Naive thymus-derived CD8-positive, alpha-beta T cell (primary cell): ENCODE data around the gene XRCC5. TPM values are rescaled to one million over a fixed set of nuclear protein-coding genes. Genes with fewer than 3 reads are reported as not detected.

Experiments used
- ATAC-seq, 2 donors: fragments of 150-1000 bp; cut with Tn5 transposase in 1 of 2; sonication (Bioruptor Pico), chemical (Tn5 transposase) in 1 of 2; 1 replicate in 1 of 2; 2 replicates in 1 of 2; pipeline ENCODE4 v1.10.0; 2021; ENCODE audit warnings: mild to moderate bottlenecking in 2 of 2, moderate library complexity in 2 of 2
- POLR2A ChIA-PET: fragments of 350-600 bp; sonication (Branson Sonifier 250); formaldehyde crosslinking; loops from one replicate; lab custom pipeline; 2021; ENCODE audit warnings: antibody characterized with exemption; lab: Charles Lee
- DNase-seq, 10 donors: peaks; one replicate each; pipeline versions ENCODE4 v3.0.0 to v3.0.0-alpha.2; 2020 to 2022
- H3K27ac Mint-ChIP-seq, 10 donors: one replicate each; pipeline ENCODE4 v1.8.0; 2020 to 2022; ENCODE audit warnings: mild to moderate bottlenecking in 10 of 10, mixed read lengths in 10 of 10, moderate library complexity in 4 of 10, inconsistent platforms in 1 of 10
- H3K27me3 Mint-ChIP-seq, 5 donors: one replicate each; pipeline ENCODE4 v1.8.0; 2021 to 2022; ENCODE audit warnings: mixed read lengths in 5 of 5
- H3K36me3 Mint-ChIP-seq, 3 donors: one replicate each; pipeline ENCODE4 v1.8.0; 2020 to 2022; ENCODE audit warnings: mixed read lengths in 3 of 3, mild to moderate bottlenecking in 2 of 3, inconsistent platforms in 1 of 3
- H3K4me1 Mint-ChIP-seq, 4 donors: one replicate each; pipeline ENCODE4 v1.8.0; 2021 to 2022; ENCODE audit warnings: mixed read lengths in 4 of 4
- H3K4me3 Mint-ChIP-seq, 10 donors: one replicate each; pipeline ENCODE4 v1.8.0; 2020 to 2022; ENCODE audit warnings: mild to moderate bottlenecking in 10 of 10, mixed read lengths in 10 of 10, moderate library complexity in 6 of 10, inconsistent platforms in 1 of 10
- H3K9me3 Mint-ChIP-seq, 9 donors: one replicate each; pipeline ENCODE4 v1.8.0; 2020 to 2022; ENCODE audit warnings: mixed read lengths in 9 of 9, mild to moderate bottlenecking in 3 of 9, inconsistent platforms in 1 of 9, moderate library complexity in 1 of 9
- polyA plus RNA-seq, 3 donors: library from polyadenylated mRNA; unstranded; fragments of 300-500 nt; fragmentation: Illumina TruSeq; gene quantifications; one replicate each; pipeline ENCODE4 v1.2.3, GENCODE V29; 2021
- total RNA-seq, 8 experiments: library from RNA in 2 of 8; stranded (reverse) in 2 of 8; gene quantifications; one replicate each; pipeline ENCODE4 v1.2.3 and lab custom pipeline; 2021 to 2026

XRCC5 gene
- total and polyA plus RNA-seq, 5 experiments from 2014 or later: 231 to 364 (median 311) TPM

DNA sequence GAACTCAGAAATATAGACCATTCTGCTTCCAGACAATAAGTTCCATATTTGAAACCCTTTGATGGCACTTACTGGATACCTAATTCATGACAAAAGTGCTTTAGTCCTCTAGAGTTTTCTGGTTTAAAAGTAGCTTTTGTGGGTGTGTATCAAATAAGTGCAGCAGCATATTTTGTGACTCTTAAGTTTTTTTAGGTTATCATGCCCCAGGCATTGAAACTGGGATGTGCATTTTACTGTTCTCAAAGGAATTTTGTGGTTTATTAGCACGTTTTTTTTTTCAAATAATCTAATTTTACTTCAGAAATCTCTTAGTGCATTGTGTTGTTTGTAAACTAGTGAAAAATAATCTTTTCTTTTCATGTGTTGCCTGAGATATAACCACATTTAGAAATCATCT lies 1.5 kb downstream of the XRCC5 start:
- no peak for DNase-seq
- H3K36me3 Mint-ChIP-seq: peaks cover 4 to 52% (median 9%) of the 10 kb centered on the region in 3 donors
- peaks cover 0 to 5% (median 0%) of the 10 kb centered on the region in 5 donors for H3K27me3 Mint-ChIP-seq
- peak overlapping the region; percentile 98 to 100 (median 100) for H3K4me3 Mint-ChIP-seq
- no peaks in the 10 kb centered on the region for H3K9me3 Mint-ChIP-seq
- POLR2A ChIA-PET: interaction anchor here (3.8 to 4.5 kb wide), 2 partner anchors 27 to 52 kb away, joined by 24 to 96 read pairs; partner anchors contain the start of genes PECR and TMEM169
- peak overlapping the region; percentile 100 for H3K27ac Mint-ChIP-seq
- ATAC-seq: no peak
- peaks cover 30 to 73% (median 66%) of the 10 kb centered on the region in 4 donors for H3K4me1 Mint-ChIP-seq

DNA sequence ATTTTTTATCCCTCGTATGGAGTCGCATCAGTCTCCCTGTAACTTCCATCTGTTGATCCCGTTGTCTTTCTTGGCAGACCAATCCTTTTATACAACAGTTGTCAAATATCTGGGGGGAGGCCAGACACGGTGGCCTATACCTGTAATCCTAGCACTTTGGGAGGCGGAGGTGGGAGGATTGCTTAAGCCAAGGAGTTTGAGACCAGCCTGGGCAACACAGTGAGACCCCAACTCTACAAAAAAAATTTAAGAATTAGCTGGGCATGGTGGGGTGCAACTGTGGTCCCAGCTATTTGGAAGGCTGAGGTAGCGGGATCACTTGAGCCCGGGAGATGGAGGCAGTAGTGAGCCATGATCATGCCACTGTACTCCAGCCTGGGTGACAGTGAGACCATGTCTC lies 2.0 kb downstream of the XRCC5 start:
- Mint-ChIP-seq H3K27me3 (peaks cover 0 to 5% (median 0%) of the 10 kb centered on the region in 5 donors), H3K36me3 (peaks cover 4 to 57% (median 9%) of the 10 kb centered on the region in 3 donors), H3K4me1 (peaks cover 31 to 76% (median 70%) of the 10 kb centered on the region in 4 donors), H3K4me3 (peak overlapping the region; percentile 16 to 100 (median 100)), H3K9me3 (no peaks in the 10 kb centered on the region), H3K27ac (peak overlapping the region in 9 of 10 donors; percentile 50 to 100 (median 79))
- DNase-seq (no peak), ATAC-seq (no peak)
- POLR2A ChIA-PET: interaction anchor here (0.9 to 4.5 kb wide), 3 partner anchors 27 to 53 kb away, joined by 3 to 96 read pairs (median 24); partner anchors contain the start of genes PECR and TMEM169

GRCh38 chr2:216112926-216113325 lies 3.8 kb downstream of the XRCC5 start:
- ATAC-seq (no peak), DNase-seq (no peak)
- Mint-ChIP-seq H3K9me3 (no peaks in the 10 kb centered on the region), H3K4me1 (peaks cover 41 to 94% (median 87%) of the 10 kb centered on the region in 4 donors), H3K27ac (peak overlapping the region in 6 of 10 donors; percentile 11 to 100 (median 25)), H3K4me3 (peak overlapping the region in 2 of 10 donors; percentile 22 to 92), H3K27me3 (peaks cover 0 to 5% (median 0%) of the 10 kb centered on the region in 5 donors), H3K36me3 (peaks cover 9 to 75% (median 9%) of the 10 kb centered on the region in 3 donors)
- POLR2A ChIA-PET: interaction anchor here (2.6 kb wide), 1 partner anchor 29 kb away, joined by 13 read pairs; no protein-coding TSS in a partner anchor

GRCh38 chr2:216113572-216113971 lies 4.4 kb downstream of the XRCC5 start:
- H3K36me3 Mint-ChIP-seq: peaks cover 9 to 81% (median 11%) of the 10 kb centered on the region in 3 donors
- H3K27ac Mint-ChIP-seq: peak overlapping the region in 6 of 10 donors; percentile 43 to 100 (median 96)
- ATAC-seq (no peak), DNase-seq (no peak)
- H3K27me3 Mint-ChIP-seq: peaks cover 0 to 5% (median 0%) of the 10 kb centered on the region in 5 donors
- peak overlapping the region in 4 of 10 donors; percentile 9 to 92 (median 18) for H3K4me3 Mint-ChIP-seq
- H3K9me3 Mint-ChIP-seq: no peaks in the 10 kb centered on the region
- POLR2A ChIA-PET: interaction anchor here (1.4 to 2.6 kb wide), 3 partner anchors 30 to 56 kb away, joined by 6 to 13 read pairs (median 8); partner anchors contain the start of genes PECR and TMEM169
- peaks cover 42 to 97% (median 91%) of the 10 kb centered on the region in 4 donors for H3K4me1 Mint-ChIP-seq

DNA sequence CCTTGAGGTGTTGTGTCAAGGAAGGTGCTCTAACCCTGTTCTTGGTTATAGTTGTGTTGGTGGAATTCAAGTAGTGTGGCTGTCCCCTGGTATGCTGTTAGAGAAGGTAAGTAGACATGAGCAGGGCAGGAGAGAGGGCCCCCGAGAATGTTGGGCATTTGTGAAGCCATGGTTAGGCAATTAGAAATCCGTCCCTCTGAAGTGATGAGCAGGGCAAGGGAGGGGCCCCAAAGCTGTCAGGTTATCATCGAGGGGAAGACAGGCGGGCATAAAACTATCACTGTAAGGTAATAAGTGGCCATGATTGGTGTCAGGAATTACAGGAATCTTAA lies 5.2 kb downstream of the XRCC5 start:
- peak in 1 of 2 donors; percentile 18 for ATAC-seq

GRCh38 chr2:216114714-216115531 lies 5.8 kb downstream of the XRCC5 start:
- POLR2A ChIA-PET: interaction anchor here (1.4 to 2.6 kb wide), 3 partner anchors 31 to 57 kb away, joined by 6 to 13 read pairs (median 8); partner anchors contain the start of genes PECR and TMEM169
- H3K27ac Mint-ChIP-seq: peak overlapping the region; percentile 95 to 99 (median 97)
- peaks cover 0 to 2% (median 0%) of the 10 kb centered on the region in 5 donors for H3K27me3 Mint-ChIP-seq

More for the DNA sequence above, 5.2 kb downstream of the XRCC5 start:
- H3K27me3 Mint-ChIP-seq: peaks cover 0 to 2% (median 0%) of the 10 kb centered on the region in 5 donors
- H3K4me3 Mint-ChIP-seq: peak overlapping the region; percentile 90 to 98 (median 92)
- DNase-seq: no peak
- H3K27ac Mint-ChIP-seq: peak overlapping the region; percentile 95 to 99 (median 97)
- peaks cover 40 to 98% (median 93%) of the 10 kb centered on the region in 4 donors for H3K4me1 Mint-ChIP-seq
- H3K36me3 Mint-ChIP-seq: peaks cover 6 to 89% (median 15%) of the 10 kb centered on the region in 3 donors
- no peaks in the 10 kb centered on the region for H3K9me3 Mint-ChIP-seq
- POLR2A ChIA-PET: interaction anchor here (1.4 to 2.6 kb wide), 3 partner anchors 31 to 57 kb away, joined by 6 to 13 read pairs (median 8); partner anchors contain the start of genes PECR and TMEM169

GRCh38 chr2:216116418-216116817 lies 7.3 kb downstream of the XRCC5 start:
- peak overlapping the region in 8 of 10 donors; percentile 16 to 92 (median 44) for H3K4me3 Mint-ChIP-seq
- ATAC-seq (no peak), DNase-seq (no peak)
- H3K36me3 Mint-ChIP-seq: peaks cover 5 to 96% (median 23%) of the 10 kb centered on the region in 3 donors
- H3K27ac Mint-ChIP-seq: peak overlapping the region in 8 of 10 donors; percentile 8 to 98 (median 68)
- H3K27me3 Mint-ChIP-seq: peaks cover 0 to 2% (median 0%) of the 10 kb centered on the region in 5 donors
- H3K4me1 Mint-ChIP-seq: peaks cover 49 to 98% (median 94%) of the 10 kb centered on the region in 4 donors
- POLR2A ChIA-PET: no interaction called here
- no peaks in the 10 kb centered on the region for H3K9me3 Mint-ChIP-seq

More at GRCh38 chr2:216114714-216115531, 5.8 kb downstream of the XRCC5 start:
- peak overlapping the region; percentile 90 to 98 (median 92) for H3K4me3 Mint-ChIP-seq
- ATAC-seq (peak; percentile 91 to 93), DNase-seq (peak; percentile 87 to 99 (median 97))
- H3K9me3 Mint-ChIP-seq: no peaks in the 10 kb centered on the region
- peaks cover 42 to 100% (median 95%) of the 10 kb centered on the region in 4 donors for H3K4me1 Mint-ChIP-seq
- H3K36me3 Mint-ChIP-seq: peaks cover 5 to 95% (median 20%) of the 10 kb centered on the region in 3 donors

- Mint-ChIP-seq H3K4me1 (peaks cover 43 to 93% (median 87%) of the 10 kb centered on the region in 4 donors), H3K27ac (peak overlapping the region in 8 of 10 donors; percentile 8 to 97 (median 43)), H3K4me3 (peak overlapping the region in 2 of 10 donors; percentile 26 to 45), H3K9me3 (no peaks in the 10 kb centered on the region), H3K36me3 (peaks cover 0 to 97% (median 32%) of the 10 kb centered on the region in 3 donors), H3K27me3 (peaks cover 0 to 2% (median 0%) of the 10 kb centered on the region in 5 donors)
- POLR2A ChIA-PET: interaction anchor here (0.6 to 0.8 kb wide), 2 partner anchors 9 kb away, joined by 3 read pairs; partner anchors contain the start of gene XRCC5
- ATAC-seq (no peak), DNase-seq (no peak)
Observed at GRCh38 chr2:216117561-216118340, 8.6 kb downstream of the XRCC5 start.

DNA sequence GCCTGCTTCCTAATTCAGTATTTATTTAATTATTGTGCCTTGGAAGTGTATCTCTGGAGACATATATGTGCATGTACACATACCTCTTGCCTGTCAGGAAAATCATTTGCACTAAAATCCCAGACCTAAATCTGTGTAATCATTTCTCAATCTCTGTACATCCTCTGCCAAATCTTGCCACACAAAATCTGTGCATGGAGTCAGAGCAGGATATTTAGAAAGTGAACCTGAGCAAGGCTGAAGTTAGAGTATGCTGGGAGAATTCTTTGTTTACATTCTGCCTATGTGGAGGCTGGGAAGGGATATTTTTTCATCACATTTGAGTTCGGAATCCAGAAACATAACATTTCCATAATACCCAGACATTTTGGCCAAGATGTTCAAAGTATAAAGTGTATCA lies 9.3 kb downstream of the XRCC5 start:
- Mint-ChIP-seq H3K4me3 (peak overlapping the region in 2 of 10 donors; percentile 16 to 48), H3K27me3 (peaks cover 0 to 2% (median 0%) of the 10 kb centered on the region in 5 donors), H3K27ac (peak overlapping the region in 8 of 10 donors; percentile 11 to 84 (median 62)), H3K9me3 (no peaks in the 10 kb centered on the region), H3K4me1 (peaks cover 39 to 86% (median 80%) of the 10 kb centered on the region in 4 donors), H3K36me3 (peaks cover 0 to 97% (median 38%) of the 10 kb centered on the region in 3 donors)
- DNase-seq (no peak), ATAC-seq (no peak)
- POLR2A ChIA-PET: interaction anchor here (2.3 kb wide), 1 partner anchor 9 kb away, joined by 14 read pairs; the partner anchor contains the start of gene XRCC5

DNA sequence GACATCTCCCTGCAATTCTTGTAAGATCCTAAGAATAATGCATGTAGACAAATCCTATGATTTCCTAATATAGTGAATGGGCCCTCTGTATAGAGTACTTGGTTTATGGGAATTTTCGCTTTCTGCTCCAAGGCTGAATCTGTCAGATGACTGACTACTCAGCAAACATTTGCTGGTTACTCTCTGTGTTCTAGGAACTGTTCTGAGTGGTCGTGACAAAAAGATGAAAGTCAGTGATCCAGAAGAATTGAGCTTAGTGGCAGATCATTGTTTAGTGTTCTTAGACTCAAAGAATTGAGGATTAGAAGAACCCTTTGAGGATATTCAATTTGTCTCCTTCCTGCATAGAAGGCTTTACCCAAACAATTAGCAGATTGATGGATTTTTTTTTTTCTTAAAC lies 10.0 kb downstream of the XRCC5 start:
- Mint-ChIP-seq H3K27me3 (peaks cover 0 to 2% (median 0%) of the 10 kb centered on the region in 5 donors), H3K36me3 (peaks cover 0 to 97% (median 40%) of the 10 kb centered on the region in 3 donors), H3K4me3 (peak overlapping the region in 5 of 10 donors; percentile 39 to 67 (median 41)), H3K27ac (peak overlapping the region; percentile 68 to 85 (median 79)), H3K9me3 (no peaks in the 10 kb centered on the region), H3K4me1 (peaks cover 35 to 82% (median 75%) of the 10 kb centered on the region in 4 donors)
- POLR2A ChIA-PET: interaction anchor here (0.7 to 2.3 kb wide), 2 partner anchors 10 to 16 kb away, joined by 3 to 14 read pairs; partner anchors contain the start of gene XRCC5
- DNase-seq (no peak), ATAC-seq (no peak)

DNA sequence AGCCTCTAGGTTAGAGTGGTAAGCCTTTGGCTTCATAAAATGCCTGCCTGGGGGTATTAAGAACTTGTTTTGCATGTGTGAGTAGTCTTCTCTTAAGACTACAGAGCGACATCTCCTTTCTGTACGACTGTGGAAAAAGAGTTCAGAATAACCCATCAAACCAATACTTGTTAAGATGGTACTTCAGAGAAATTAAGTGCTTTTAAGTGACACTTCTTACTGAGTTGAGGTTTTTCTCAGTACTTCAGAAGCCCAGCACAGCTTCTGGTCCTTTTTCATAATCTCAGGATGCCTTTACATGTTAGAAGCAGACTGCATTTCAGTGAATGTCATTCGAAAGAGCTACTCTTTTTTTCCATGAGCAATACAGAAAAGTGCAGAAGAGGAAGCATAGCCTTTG lies 10.8 kb downstream of the XRCC5 start:
- POLR2A ChIA-PET: interaction anchor here (2.3 kb wide), 1 partner anchor 11 kb away, joined by 14 read pairs; the partner anchor contains the start of gene XRCC5
- Mint-ChIP-seq H3K27ac (peak overlapping the region; percentile 60 to 94 (median 74)), H3K36me3 (peaks cover 0 to 97% (median 42%) of the 10 kb centered on the region in 3 donors), H3K27me3 (no peaks in the 10 kb centered on the region), H3K4me1 (peaks cover 34 to 74% (median 70%) of the 10 kb centered on the region in 4 donors), H3K4me3 (peak overlapping the region; percentile 1 to 80 (median 54)), H3K9me3 (no peaks in the 10 kb centered on the region)
- peak in 3 of 10 donors; percentile 28 to 67 (median 62) for DNase-seq
- peak; percentile 75 to 91 for ATAC-seq
